C4-2B (cell line): ENCODE results near the gene SEPTIN8.

Experiments used
- ZFX ChIP-seq: fragments of 450-650 bp; IDR thresholded peaks from 2 replicates; pipeline ENCODE4 v1.6.1; 2017
- TF ChIP-seq, protein P1 (sequence below): fragments of 450-650 bp; conservative IDR thresholded peaks from 2 replicates; pipeline ENCODE4 v1.5.1; 2017; ENCODE audit warnings: mild to moderate bottlenecking

GRCh38 chr5:132765311-132766019, 11.6 kb downstream of the SEPTIN8 start:
- TF ChIP-seq, protein P1, sequence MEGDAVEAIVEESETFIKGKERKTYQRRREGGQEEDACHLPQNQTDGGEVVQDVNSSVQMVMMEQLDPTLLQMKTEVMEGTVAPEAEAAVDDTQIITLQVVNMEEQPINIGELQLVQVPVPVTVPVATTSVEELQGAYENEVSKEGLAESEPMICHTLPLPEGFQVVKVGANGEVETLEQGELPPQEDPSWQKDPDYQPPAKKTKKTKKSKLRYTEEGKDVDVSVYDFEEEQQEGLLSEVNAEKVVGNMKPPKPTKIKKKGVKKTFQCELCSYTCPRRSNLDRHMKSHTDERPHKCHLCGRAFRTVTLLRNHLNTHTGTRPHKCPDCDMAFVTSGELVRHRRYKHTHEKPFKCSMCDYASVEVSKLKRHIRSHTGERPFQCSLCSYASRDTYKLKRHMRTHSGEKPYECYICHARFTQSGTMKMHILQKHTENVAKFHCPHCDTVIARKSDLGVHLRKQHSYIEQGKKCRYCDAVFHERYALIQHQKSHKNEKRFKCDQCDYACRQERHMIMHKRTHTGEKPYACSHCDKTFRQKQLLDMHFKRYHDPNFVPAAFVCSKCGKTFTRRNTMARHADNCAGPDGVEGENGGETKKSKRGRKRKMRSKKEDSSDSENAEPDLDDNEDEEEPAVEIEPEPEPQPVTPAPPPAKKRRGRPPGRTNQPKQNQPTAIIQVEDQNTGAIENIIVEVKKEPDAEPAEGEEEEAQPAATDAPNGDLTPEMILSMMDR: no peak
- no peak for TF ChIP-seq ZFX
